HG03139 (cell line): ENCODE results near the gene RASGRF2.

Experiments
- ATAC-seq: cut with Tn5 transposase; IDR thresholded peaks from one replicate; pipeline ENCODE4 v1.9.1; 2021; ENCODE audit not compliant: unreplicated experiment

RASGRF2 gene

GRCh38 chr5:81195335-81195929 is 235.3 kb downstream of the RASGRF2 start:
- no peak for ATAC-seq

GRCh38 chr5:81202655-81203054 is 242.5 kb downstream of the RASGRF2 start:
- ATAC-seq = no peak

GRCh38 chr5:81203729-81204128 is 243.6 kb downstream of the RASGRF2 start:
- ATAC-seq = no peak

GRCh38 chr5:81204205-81204604 is 244.0 kb downstream of the RASGRF2 start:
- ATAC-seq = no peak

- ATAC-seq = no peak
Observed at GRCh38 chr5:81205058-81205457, 244.9 kb downstream of the RASGRF2 start.

- no peak for ATAC-seq
Observed at GRCh38 chr5:81207009-81207408, 246.8 kb downstream of the RASGRF2 start.

GRCh38 chr5:81208904-81209303 is 248.7 kb downstream of the RASGRF2 start:
- ATAC-seq = no peak

- no peak for ATAC-seq
Observed at GRCh38 chr5:81209386-81209785, 249.2 kb downstream of the RASGRF2 start.

GRCh38 chr5:81209869-81210493 is 249.8 kb downstream of the RASGRF2 start:
- ATAC-seq = no peak

GRCh38 chr5:81212211-81212751 is 252.1 kb downstream of the RASGRF2 start:
- ATAC-seq = no peak

GRCh38 chr5:81213070-81213469 is 252.9 kb downstream of the RASGRF2 start:
- ATAC-seq = no peak

- ATAC-seq = no peak
Observed at GRCh38 chr5:81214848-81215247, 254.7 kb downstream of the RASGRF2 start.

- ATAC-seq = no peak
Observed at GRCh38 chr5:81216152-81216551, 256.0 kb downstream of the RASGRF2 start.

GRCh38 chr5:81219389-81219788 is 259.2 kb downstream of the RASGRF2 start:
- no peak for ATAC-seq

GRCh38 chr5:81222285-81222684 is 262.1 kb downstream of the RASGRF2 start:
- ATAC-seq = no peak

GRCh38 chr5:81225463-81225862 is 265.3 kb downstream of the RASGRF2 start:
- no peak for ATAC-seq

- ATAC-seq = no peak
Observed at GRCh38 chr5:81226286-81226685, 266.1 kb downstream of the RASGRF2 start.

GRCh38 chr5:81226949-81227348 is 266.8 kb downstream of the RASGRF2 start:
- ATAC-seq = no peak

GRCh38 chr5:81228084-81228483 is 267.9 kb downstream of the RASGRF2 start:
- no peak for ATAC-seq

- no peak for ATAC-seq
Observed at GRCh38 chr5:81230416-81230815, 270.3 kb downstream of the RASGRF2 start.

GRCh38 chr5:81232464-81233079 is 272.4 kb downstream of the RASGRF2 start:
- ATAC-seq = no peak

GRCh38 chr5:81233080-81233634 is 273.0 kb downstream of the RASGRF2 start, which contains the start of gene CKMT2:
Gene CKMT2 (plus strand): TSS chr5:81233322. CDS start chr5:81251133, 17,811 bp downstream.
- ATAC-seq = no peak
